ENCODE results near the gene NUDT14. TPM values are rescaled to one million over a fixed set of nuclear protein-coding genes. Genes with fewer than 3 reads are reported as not detected.

NUDT14 gene
- total RNA-seq, 4 donors from 2014 or later: 6.6 to 47.7 (median 25.7) TPM

- no peak for DNase-seq
- H3K27ac ChIP-seq: no peak overlapping the region
- no peak for TF ChIP-seq POLR2A (IDR thresholded peaks at IDR 0.05)
- no peak for TF ChIP-seq CTCF (IDR thresholded peaks at IDR 0.05)
- no peaks in the 10 kb centered on the region for H3K9me3 ChIP-seq
- no peaks in the 10 kb centered on the region for H3K27me3 ChIP-seq
- H3K4me1 ChIP-seq: no peaks in the 10 kb centered on the region
- peaks cover 0 to 70% (median 0%) of the 10 kb centered on the region in 3 donors for H3K36me3 ChIP-seq
- H3K4me3 ChIP-seq: no peak overlapping the region
These were observed 39.8 kb upstream of the NUDT14 start for GRCh38 chr14:105220699-105221597.

GRCh38 chr14:105219753-105220152 lies 38.6 kb upstream of the NUDT14 start:
- no peak for DNase-seq
- TF ChIP-seq CTCF (IDR thresholded peaks at IDR 0.05): no peak
- no peak for TF ChIP-seq POLR2A (IDR thresholded peaks at IDR 0.05)
- Histone ChIP-seq H3K9me3 (no peaks in the 10 kb centered on the region), H3K4me3 (no peak overlapping the region), H3K36me3 (peaks cover 0 to 58% (median 0%) of the 10 kb centered on the region in 3 donors), H3K27me3 (no peaks in the 10 kb centered on the region), H3K27ac (no peak overlapping the region), H3K4me1 (no peaks in the 10 kb centered on the region)

GRCh38 chr14:105219043-105219612 lies 38.0 kb upstream of the NUDT14 start:
- Histone ChIP-seq H3K9me3 (no peaks in the 10 kb centered on the region), H3K27me3 (no peaks in the 10 kb centered on the region), H3K4me1 (no peaks in the 10 kb centered on the region), H3K27ac (no peak overlapping the region), H3K4me3 (no peak overlapping the region), H3K36me3 (peaks cover 0 to 57% (median 0%) of the 10 kb centered on the region in 3 donors)
- DNase-seq: no peak
- TF ChIP-seq POLR2A (IDR thresholded peaks at IDR 0.05): no peak
- TF ChIP-seq CTCF (IDR thresholded peaks at IDR 0.05): no peak

GRCh38 chr14:105218611-105219010 lies 37.5 kb upstream of the NUDT14 start:
- TF ChIP-seq CTCF (IDR thresholded peaks at IDR 0.05) (no peak), POLR2A (IDR thresholded peaks at IDR 0.05) (no peak)
- H3K36me3 ChIP-seq: peaks cover 0 to 57% (median 0%) of the 10 kb centered on the region in 3 donors

GRCh38 chr14:105217774-105218173 lies 36.7 kb upstream of the NUDT14 start:
- no peaks in the 10 kb centered on the region for H3K9me3 ChIP-seq
- no peak for TF ChIP-seq POLR2A (IDR thresholded peaks at IDR 0.05)
- H3K4me3 ChIP-seq: no peak overlapping the region
- no peak overlapping the region for H3K27ac ChIP-seq
- DNase-seq: no peak
- peaks cover 0 to 63% (median 0%) of the 10 kb centered on the region in 3 donors for H3K36me3 ChIP-seq
- H3K27me3 ChIP-seq: no peaks in the 10 kb centered on the region
- no peaks in the 10 kb centered on the region for H3K4me1 ChIP-seq

More at GRCh38 chr14:105218611-105219010, 37.5 kb upstream of the NUDT14 start:
- no peak overlapping the region for H3K4me3 ChIP-seq
- no peaks in the 10 kb centered on the region for H3K27me3 ChIP-seq
- no peaks in the 10 kb centered on the region for H3K9me3 ChIP-seq
- no peak for DNase-seq
- H3K27ac ChIP-seq: no peak overlapping the region
- H3K4me1 ChIP-seq: no peaks in the 10 kb centered on the region

Measured in Peyer's patch (tissue), 4 donors.